ENCODE measurements around the gene MTCL3.

DNA sequence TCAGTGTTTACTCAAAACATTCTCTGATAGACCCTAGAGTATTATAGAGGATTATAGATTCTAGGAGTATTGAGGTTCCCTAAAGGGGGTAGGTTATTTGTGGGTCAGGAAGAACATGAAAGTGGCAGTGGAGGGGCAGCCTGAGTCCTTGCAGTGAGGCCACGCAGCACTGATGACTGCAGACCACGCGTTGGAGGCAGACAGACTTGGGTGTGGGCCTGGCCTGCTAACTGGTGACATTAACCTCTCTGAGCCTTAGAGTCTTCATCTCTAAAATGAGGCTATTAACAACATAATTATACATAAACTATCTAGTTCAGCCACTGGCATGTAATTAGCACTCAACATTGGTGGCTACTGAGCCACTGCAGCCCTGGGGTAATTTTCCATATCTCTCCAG is 16.1 kb downstream of the MTCL3 start:
- TF ChIP-seq CBX8 (IDR thresholded peaks at IDR 0.05) (no peak), SMC3 (IDR thresholded peaks at IDR 0.05) (no peak), BHLHE40 (IDR thresholded peaks at IDR 0.05; ENCODE audit: low read depth, low read length) (no peak), NR3C1 (IDR thresholded peaks at IDR 0.05) (no peak), TFCP2L1 (CRISPR knock-in tag; IDR thresholded peaks at IDR 0.05) (no peak), NFE2L2 (conservative IDR thresholded peaks at IDR 0.05; ENCODE audit: low read length) (no peak), CHD4 (IDR thresholded peaks at IDR 0.05; ENCODE audit: borderline replicate concordance) (no peak), PHF8 (IDR thresholded peaks at IDR 0.05; ENCODE audit: borderline replicate concordance, low read depth) (no peak)
- TF ChIP-seq, protein P1, sequence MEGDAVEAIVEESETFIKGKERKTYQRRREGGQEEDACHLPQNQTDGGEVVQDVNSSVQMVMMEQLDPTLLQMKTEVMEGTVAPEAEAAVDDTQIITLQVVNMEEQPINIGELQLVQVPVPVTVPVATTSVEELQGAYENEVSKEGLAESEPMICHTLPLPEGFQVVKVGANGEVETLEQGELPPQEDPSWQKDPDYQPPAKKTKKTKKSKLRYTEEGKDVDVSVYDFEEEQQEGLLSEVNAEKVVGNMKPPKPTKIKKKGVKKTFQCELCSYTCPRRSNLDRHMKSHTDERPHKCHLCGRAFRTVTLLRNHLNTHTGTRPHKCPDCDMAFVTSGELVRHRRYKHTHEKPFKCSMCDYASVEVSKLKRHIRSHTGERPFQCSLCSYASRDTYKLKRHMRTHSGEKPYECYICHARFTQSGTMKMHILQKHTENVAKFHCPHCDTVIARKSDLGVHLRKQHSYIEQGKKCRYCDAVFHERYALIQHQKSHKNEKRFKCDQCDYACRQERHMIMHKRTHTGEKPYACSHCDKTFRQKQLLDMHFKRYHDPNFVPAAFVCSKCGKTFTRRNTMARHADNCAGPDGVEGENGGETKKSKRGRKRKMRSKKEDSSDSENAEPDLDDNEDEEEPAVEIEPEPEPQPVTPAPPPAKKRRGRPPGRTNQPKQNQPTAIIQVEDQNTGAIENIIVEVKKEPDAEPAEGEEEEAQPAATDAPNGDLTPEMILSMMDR (IDR thresholded peaks at IDR 0.05) = no peak
